Measurements from ENCODE around the gene GNG14. TPM values are rescaled to one million over a fixed set of nuclear protein-coding genes. Genes with fewer than 3 reads are reported as not detected.

The GNG14 gene
- total and polyA plus RNA-seq, 2 donors (not counting 3 experiments of a cell fraction or from before 2014, with no cell fraction given), result not detected

- intact Hi-C loops (cut with micrococcal nuclease), result loop anchor here (5.0 kb wide), 1 partner anchor 377 kb away; no protein-coding TSS in a partner anchor
Measured at GRCh38 chr19:12720296-12720695, 32.5 kb downstream of the GNG14 start.

DNA sequence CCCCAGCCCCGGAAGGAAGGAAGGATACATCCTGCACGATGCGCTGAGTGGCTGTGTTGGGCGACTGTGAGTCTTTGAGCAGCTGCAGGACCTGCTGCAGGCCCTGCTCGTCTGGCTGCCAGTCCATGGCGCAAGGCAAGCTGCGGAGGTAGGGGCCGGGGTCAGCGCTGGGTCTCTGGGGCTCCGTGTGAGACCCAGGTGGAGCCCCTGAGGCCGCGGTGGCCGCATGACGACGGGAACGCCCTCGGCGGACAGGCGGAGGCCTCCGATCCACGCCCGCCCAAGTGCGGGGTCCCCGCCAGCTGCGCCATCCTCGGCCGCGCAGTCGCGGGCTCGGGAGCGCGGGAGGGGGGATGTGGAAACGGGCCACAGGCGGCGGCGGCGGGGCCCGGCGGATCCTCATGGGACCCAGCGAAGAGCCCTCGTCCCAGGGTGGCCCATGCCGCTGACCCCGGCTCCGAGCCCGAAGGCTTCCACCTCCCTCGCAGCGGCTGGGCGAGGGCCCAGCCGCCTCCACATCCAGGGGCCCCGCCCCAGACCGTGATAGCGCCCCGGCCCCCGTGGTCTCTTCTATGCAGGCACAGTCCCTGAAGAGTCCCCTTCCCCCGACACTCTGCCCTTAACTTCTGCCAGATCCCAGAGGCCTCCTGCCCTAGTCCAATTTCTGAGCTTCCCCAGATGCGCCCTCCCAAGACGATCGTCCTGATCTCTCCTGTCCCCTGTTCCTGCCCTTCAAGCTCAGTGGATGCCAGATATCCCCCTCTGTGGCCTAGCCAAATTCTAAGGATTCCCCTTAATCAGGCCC, 33.3 kb downstream of the GNG14 start:
- dilution Hi-C loops (cut with MboI; ENCODE audit: extremely low pct_ligation_motif_present, low sequenced_read_pairs) (no loop called here), intact Hi-C loops (cut with micrococcal nuclease) (loop anchor here (5.0 kb wide), 1 partner anchor 376 kb away; no protein-coding TSS in a partner anchor)
- H2AFZ ChIP-seq (ENCODE audit: low read depth, low read length), result no peak overlapping the region
- no peaks in the 10 kb centered on the region for H3K9me1 ChIP-seq (replicated peaks; ENCODE audit: control insufficient read depth, extremely low read depth, insufficient read depth, low read length)
- CTCF ChIA-PET, result interaction anchor here (0.9 to 4.5 kb wide), 9 partner anchors 10 to 127 kb away, joined by 3 to 38 read pairs (median 5); no protein-coding TSS in a partner anchor
- TF ChIP-seq POLR2AphosphoS5 (IDR thresholded peaks at IDR 0.05; ENCODE audit: insufficient read depth, low read depth, low read length) (peak; percentile 39), POLR2A (IDR thresholded peaks at IDR 0.05; ENCODE audit: low read depth, low read length) (peak; percentile 38)
- TF ChIP-seq, protein P1, sequence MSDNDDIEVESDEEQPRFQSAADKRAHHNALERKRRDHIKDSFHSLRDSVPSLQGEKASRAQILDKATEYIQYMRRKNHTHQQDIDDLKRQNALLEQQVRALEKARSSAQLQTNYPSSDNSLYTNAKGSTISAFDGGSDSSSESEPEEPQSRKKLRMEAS (IDR thresholded peaks at IDR 0.05; ENCODE audit: insufficient read depth, insufficient read length), result no peak
- peaks cover 10% of the 10 kb centered on the region for H3K4me1 ChIP-seq (ENCODE audit: control insufficient read depth, extremely low read depth, insufficient read depth, low read length)
- BruUV-seq (replicated peaks), result no TSS peak
- peak overlapping the region; percentile 62 to 90 (median 88) for H3K4me3 ChIP-seq (replicated peaks in 1 of 3; ENCODE audit: insufficient read depth in 1 of 3, low read depth in 1 of 3, low read length in 3 of 3)
- peak overlapping the region; percentile 78 for H3K9ac ChIP-seq (replicated peaks; ENCODE audit: extremely low read depth, insufficient read depth, low read length)
- H3K27me3 ChIP-seq (ENCODE audit: control insufficient read depth in 2 of 2, insufficient read depth in 2 of 2, low read length in 2 of 2), result no peaks in the 10 kb centered on the region
- no peaks in the 10 kb centered on the region for H3K9me3 ChIP-seq (replicated peaks; ENCODE audit: control insufficient read depth, insufficient read depth, low read length)
- POLR2A ChIA-PET, result interaction anchor here (0.6 to 3.2 kb wide), 3 partner anchors 13 to 71 kb away, joined by 5 to 14 read pairs (median 6); partner anchors contain the start of genes JUNB and TRIR
- H3K4me2 ChIP-seq (ENCODE audit: insufficient read depth, low read length), result peak overlapping the region; percentile 81
- H4K20me1 ChIP-seq (replicated peaks; ENCODE audit: control insufficient read depth, extremely low read depth, insufficient read depth, low read length), result no peaks in the 10 kb centered on the region
- H3K79me2 ChIP-seq (ENCODE audit: control insufficient read depth, insufficient read depth, low read length), result peaks cover 66% of the 10 kb centered on the region
- FAIRE-seq (no peak), DNase-seq (ENCODE audit: low read depth, low spot score) (no peak)
- H3K27ac ChIP-seq (ENCODE audit: insufficient read depth, low read depth, low read length), result peak overlapping the region; percentile 57
- H3K36me3 ChIP-seq (ENCODE audit: control insufficient read depth in 2 of 2, extremely low read depth in 1 of 2, insufficient read depth in 2 of 2, low read length in 2 of 2), result peaks cover 5 to 12% of the 10 kb centered on the region in 2 experiments

More at GRCh38 chr19:12720296-12720695, 32.5 kb downstream of the GNG14 start:
- H3K27ac ChIP-seq (ENCODE audit: insufficient read depth, low read depth, low read length), result no peak overlapping the region
- H3K4me3 ChIP-seq (replicated peaks in 1 of 3; ENCODE audit: insufficient read depth in 1 of 3, low read depth in 1 of 3, low read length in 3 of 3), result peak overlapping the region in 2 of 3 experiments; percentile 62 to 88
- no peak for FAIRE-seq
- POLR2A ChIA-PET, result interaction anchor here (0.6 kb wide), 1 partner anchor 21 kb away, joined by 5 read pairs; no protein-coding TSS in a partner anchor
- peak overlapping the region; percentile 81 for H3K4me2 ChIP-seq (ENCODE audit: insufficient read depth, low read length)
- H3K9ac ChIP-seq (replicated peaks; ENCODE audit: extremely low read depth, insufficient read depth, low read length), result peak overlapping the region; percentile 78
- no peak for DNase-seq (ENCODE audit: low read depth, low spot score)
- H4K20me1 ChIP-seq (replicated peaks; ENCODE audit: control insufficient read depth, extremely low read depth, insufficient read depth, low read length), result no peaks in the 10 kb centered on the region
- TF ChIP-seq, protein P1 (IDR thresholded peaks at IDR 0.05; ENCODE audit: insufficient read depth, insufficient read length), result no peak
- TF ChIP-seq JUN (IDR thresholded peaks at IDR 0.05; ENCODE audit: borderline replicate concordance, insufficient read depth, insufficient read length, low read depth) (no peak), POLR2AphosphoS5 (IDR thresholded peaks at IDR 0.05; ENCODE audit: insufficient read depth, low read depth, low read length) (no peak)
- no peaks in the 10 kb centered on the region for H3K9me1 ChIP-seq (replicated peaks; ENCODE audit: control insufficient read depth, extremely low read depth, insufficient read depth, low read length)
- CTCF ChIA-PET, result interaction anchor here (0.9 to 4.5 kb wide), 3 partner anchors 37 to 128 kb away, joined by 3 to 38 read pairs (median 5); no protein-coding TSS in a partner anchor
- H3K79me2 ChIP-seq (ENCODE audit: control insufficient read depth, insufficient read depth, low read length), result peaks cover 72% of the 10 kb centered on the region
- H3K9me3 ChIP-seq (replicated peaks; ENCODE audit: control insufficient read depth, insufficient read depth, low read length), result no peaks in the 10 kb centered on the region
- BruUV-seq (replicated peaks), result no TSS peak
- peaks cover 9 to 16% of the 10 kb centered on the region in 2 experiments for H3K36me3 ChIP-seq (ENCODE audit: control insufficient read depth in 2 of 2, extremely low read depth in 1 of 2, insufficient read depth in 2 of 2, low read length in 2 of 2)
- H3K4me1 ChIP-seq (ENCODE audit: control insufficient read depth, extremely low read depth, insufficient read depth, low read length), result peaks cover 10% of the 10 kb centered on the region
- H3K27me3 ChIP-seq (ENCODE audit: control insufficient read depth in 2 of 2, insufficient read depth in 2 of 2, low read length in 2 of 2), result no peaks in the 10 kb centered on the region
- H2AFZ ChIP-seq (ENCODE audit: low read depth, low read length), result no peak overlapping the region
- dilution Hi-C loops (cut with MboI; ENCODE audit: extremely low pct_ligation_motif_present, low sequenced_read_pairs), result no loop called here

Data from endothelial cell of umbilical vein (primary cell).